BJ (cell line): ENCODE measurements around the gene SPACA9. TPM values are rescaled to one million over a fixed set of nuclear protein-coding genes. Genes with fewer than 3 reads are reported as not detected.

Experiments
- CTCF ChIA-PET: fragments of 350-600 bp; formaldehyde crosslinking; extraction: SDS; loops from one replicate; lab custom pipeline; 2021; ENCODE audit warnings: antibody characterized with exemption, inconsistent platforms; lab: Yijun Ruan, JAX
- POLR2A ChIA-PET: fragments of 300-600 bp; sonication (Branson Sonifier 250); formaldehyde crosslinking; extraction: SDS; loops from one replicate; lab custom pipeline; 2021; ENCODE audit warnings: antibody characterized with exemption; lab: Charles Lee
- DNase-seq: peaks from one replicate; pipeline ENCODE4 v3.0.0-alpha.2; 2011; ENCODE audit warnings: low read depth
- H3K27me3 ChIP-seq: 2 replicates; pipeline ENCODE4 v1.6.0; 2011; ENCODE audit warnings: low read length; ENCODE audit not compliant: control insufficient read depth, insufficient read depth
- H3K36me3 ChIP-seq: 2 replicates; pipeline ENCODE4 v1.5.1; 2011; ENCODE audit warnings: low read length; ENCODE audit not compliant: control insufficient read depth, insufficient read depth
- H3K4me3 ChIP-seq: 2 replicates; pipeline ENCODE4 v1.5.1; 2011; ENCODE audit warnings: low read depth, mild to moderate bottlenecking, control low read depth, low read length
- CTCF ChIP-seq: IDR thresholded peaks from 2 replicates; pipeline ENCODE4 v1.5.1; 2011; ENCODE audit warnings: low read depth, mild to moderate bottlenecking, control low read depth, inconsistent platforms, low read length, moderate library complexity; ENCODE audit not compliant: insufficient read depth
- polyA plus RNA-seq: library from polyadenylated mRNA; depleted of rRNA; stranded (reverse); fragments of >200 nt; gene quantifications from 2 replicates; pipeline ENCODE4 v1.2.3, GENCODE V29; 2011

Gene SPACA9
- polyA plus RNA-seq, 1 experiment = 5.1 TPM

- POLR2A ChIA-PET = no interaction called here
- Histone ChIP-seq H3K27me3 (no peaks in the 10 kb centered on the region), H3K36me3 (no peaks in the 10 kb centered on the region), H3K4me3 (no peak overlapping the region)
- TF ChIP-seq CTCF = no peak
- DNase-seq = no peak
- CTCF ChIA-PET = no interaction called here
These were observed 9.4 kb upstream of the SPACA9 start for GRCh38 chr9:132869266-132869665.

- no peak for TF ChIP-seq CTCF
- CTCF ChIA-PET = interaction anchor here (3.9 kb wide), 1 partner anchor 29 kb away, joined by 15 read pairs; no protein-coding TSS in a partner anchor
- POLR2A ChIA-PET = no interaction called here
- H3K36me3 ChIP-seq = no peaks in the 10 kb centered on the region
- no peak for DNase-seq
- no peak overlapping the region for H3K4me3 ChIP-seq
- no peaks in the 10 kb centered on the region for H3K27me3 ChIP-seq
These were observed 5.3 kb upstream of the SPACA9 start for GRCh38 chr9:132873403-132873802.

GRCh38 chr9:132875159-132875558 is 3.5 kb upstream of the SPACA9 start:
- ChIA-PET POLR2A (no interaction called here), CTCF (interaction anchor here (3.6 kb wide), 1 partner anchor 27 kb away, joined by 15 read pairs; no protein-coding TSS in a partner anchor)
- H3K4me3 ChIP-seq = no peak overlapping the region

GRCh38 chr9:132876849-132877248 is 1.8 kb upstream of the SPACA9 start:
- Histone ChIP-seq H3K4me3 (no peak overlapping the region), H3K36me3 (no peaks in the 10 kb centered on the region), H3K27me3 (no peaks in the 10 kb centered on the region)
- CTCF ChIA-PET = interaction anchor here (3.6 kb wide), 1 partner anchor 25 kb away, joined by 15 read pairs; no protein-coding TSS in a partner anchor
- no peak for DNase-seq
- no peak for TF ChIP-seq CTCF
- POLR2A ChIA-PET = no interaction called here

More at GRCh38 chr9:132875159-132875558, 3.5 kb upstream of the SPACA9 start:
- TF ChIP-seq CTCF = no peak
- no peak for DNase-seq
- Histone ChIP-seq H3K27me3 (no peaks in the 10 kb centered on the region), H3K36me3 (no peaks in the 10 kb centered on the region)

GRCh38 chr9:132877458-132877823 is 1.3 kb upstream of the SPACA9 start:
- no peak for TF ChIP-seq CTCF
- Histone ChIP-seq H3K4me3 (peak overlapping the region; percentile 95), H3K36me3 (no peaks in the 10 kb centered on the region), H3K27me3 (no peaks in the 10 kb centered on the region)
- ChIA-PET CTCF (interaction anchor here (3.6 kb wide), 1 partner anchor 24 kb away, joined by 15 read pairs; no protein-coding TSS in a partner anchor), POLR2A (no interaction called here)
- no peak for DNase-seq
